GM06990 (cell line): ENCODE results near the gene TRAK1.

Source experiments
- DNase-seq: peaks from one replicate; pipeline ENCODE4 v3.0.0-alpha.2; 2011; ENCODE audit not compliant: insufficient read length; ENCODE audit errors: extremely low read depth
- H3K27me3 ChIP-seq: replicated peaks from 2 replicates; pipeline ENCODE4 v1.6.0; 2011; ENCODE audit warnings: low read length; ENCODE audit not compliant: control insufficient read depth, insufficient read depth
- H3K36me3 ChIP-seq: 2 replicates; pipeline ENCODE4 v1.5.1; 2011; ENCODE audit warnings: low read length; ENCODE audit not compliant: control insufficient read depth, insufficient read depth
- H3K4me3 ChIP-seq: replicated peaks from 2 replicates; pipeline ENCODE4 v1.5.1; 2011; ENCODE audit warnings: low read depth, mild to moderate bottlenecking, control low read depth, low read length
- TF ChIP-seq, protein P1 (sequence below): IDR thresholded peaks from 2 replicates; pipeline ENCODE4 v1.5.1; 2011; ENCODE audit warnings: low read length, control low read depth, mild to moderate bottlenecking, inconsistent platforms; ENCODE audit not compliant: insufficient read depth, poor library complexity, severe bottlenecking

TRAK1 gene

GRCh38 chr3:42095540-42095939 lies 4.4 kb downstream of the TRAK1 start:
- Histone ChIP-seq H3K4me3 (no peak overlapping the region), H3K27me3 (no peaks in the 10 kb centered on the region), H3K36me3 (peaks cover 7% of the 10 kb centered on the region)
- TF ChIP-seq, protein P1, sequence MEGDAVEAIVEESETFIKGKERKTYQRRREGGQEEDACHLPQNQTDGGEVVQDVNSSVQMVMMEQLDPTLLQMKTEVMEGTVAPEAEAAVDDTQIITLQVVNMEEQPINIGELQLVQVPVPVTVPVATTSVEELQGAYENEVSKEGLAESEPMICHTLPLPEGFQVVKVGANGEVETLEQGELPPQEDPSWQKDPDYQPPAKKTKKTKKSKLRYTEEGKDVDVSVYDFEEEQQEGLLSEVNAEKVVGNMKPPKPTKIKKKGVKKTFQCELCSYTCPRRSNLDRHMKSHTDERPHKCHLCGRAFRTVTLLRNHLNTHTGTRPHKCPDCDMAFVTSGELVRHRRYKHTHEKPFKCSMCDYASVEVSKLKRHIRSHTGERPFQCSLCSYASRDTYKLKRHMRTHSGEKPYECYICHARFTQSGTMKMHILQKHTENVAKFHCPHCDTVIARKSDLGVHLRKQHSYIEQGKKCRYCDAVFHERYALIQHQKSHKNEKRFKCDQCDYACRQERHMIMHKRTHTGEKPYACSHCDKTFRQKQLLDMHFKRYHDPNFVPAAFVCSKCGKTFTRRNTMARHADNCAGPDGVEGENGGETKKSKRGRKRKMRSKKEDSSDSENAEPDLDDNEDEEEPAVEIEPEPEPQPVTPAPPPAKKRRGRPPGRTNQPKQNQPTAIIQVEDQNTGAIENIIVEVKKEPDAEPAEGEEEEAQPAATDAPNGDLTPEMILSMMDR = no peak
- no peak for DNase-seq

- no peak for DNase-seq
- H3K27me3 ChIP-seq = no peaks in the 10 kb centered on the region
- H3K36me3 ChIP-seq = peaks cover 6% of the 10 kb centered on the region
- no peak overlapping the region for H3K4me3 ChIP-seq
- TF ChIP-seq, protein P1 = no peak
These were observed 5.8 kb downstream of the TRAK1 start for GRCh38 chr3:42096796-42097565.

DNA sequence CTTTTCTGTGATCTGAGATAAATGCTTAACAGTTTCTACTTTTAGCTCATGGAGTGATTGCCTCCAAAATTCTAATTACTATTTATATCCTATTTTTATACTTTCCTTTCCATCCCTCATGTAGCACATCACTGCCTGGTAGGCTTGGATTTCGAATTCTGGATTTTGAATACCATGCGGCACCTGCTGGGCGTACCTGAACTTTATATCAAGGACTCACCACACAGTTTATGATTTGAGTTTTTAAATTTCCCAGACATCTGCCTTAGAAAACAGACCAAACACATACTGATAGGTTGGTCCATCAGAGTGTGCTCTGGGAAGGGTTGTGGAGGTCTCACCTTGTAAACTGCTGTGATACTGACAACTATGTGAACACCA lies 6.4 kb downstream of the TRAK1 start:
- no peaks in the 10 kb centered on the region for H3K27me3 ChIP-seq
- TF ChIP-seq, protein P1 = no peak
- peaks cover 6% of the 10 kb centered on the region for H3K36me3 ChIP-seq
- no peak for DNase-seq
- no peak overlapping the region for H3K4me3 ChIP-seq

DNA sequence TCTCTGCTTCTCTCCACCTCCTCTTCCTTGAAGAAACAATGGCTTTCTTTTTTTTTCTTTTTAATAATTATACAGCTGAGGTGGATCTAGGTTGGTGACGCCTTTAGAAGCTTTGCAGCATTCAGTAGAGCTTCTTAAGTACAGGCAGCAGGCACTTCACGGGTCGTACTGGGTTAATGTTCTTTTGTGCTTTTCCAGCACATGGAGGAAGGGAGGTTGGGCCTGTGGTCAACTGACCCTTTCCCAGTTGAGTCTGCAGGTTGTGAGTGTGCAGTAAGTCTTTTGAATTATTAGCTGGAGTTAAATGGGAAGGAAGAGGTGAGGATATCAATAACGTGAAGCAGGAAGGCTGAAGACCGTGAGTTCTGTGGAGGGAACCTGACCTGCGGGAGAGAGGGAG lies 7.0 kb downstream of the TRAK1 start:
- TF ChIP-seq, protein P1 = no peak
- no peak for DNase-seq
- no peak overlapping the region for H3K4me3 ChIP-seq
- peaks cover 6% of the 10 kb centered on the region for H3K36me3 ChIP-seq
- no peaks in the 10 kb centered on the region for H3K27me3 ChIP-seq

GRCh38 chr3:42099020-42099765 lies 8.0 kb downstream of the TRAK1 start:
- Histone ChIP-seq H3K36me3 (peaks cover 6% of the 10 kb centered on the region), H3K4me3 (no peak overlapping the region), H3K27me3 (no peaks in the 10 kb centered on the region)
- no peak for DNase-seq
- TF ChIP-seq, protein P1 = no peak
